Esophagus squamous epithelium (tissue), 4 donors: Measurements from ENCODE around the gene MBNL1.

ENCODE experiments used
- POLR2A ChIP-seq, 4 donors: fragments of 450-650 bp; IDR thresholded peaks; one replicate each; pipeline ENCODE4 v1.6.1; 2017; ENCODE audit warnings: antibody characterized with exemption in 4 of 4, mild to moderate bottlenecking in 4 of 4, moderate library complexity in 3 of 4
- TF ChIP-seq, protein P1 (sequence below), 6 experiments: fragments of 450-650 bp in 4 of 6; fragments of 200-600 bp in 2 of 6; sonication (generic) in 2 of 6; IDR thresholded peaks; one replicate each; pipeline ENCODE4 v1.5.1; 2016 to 2019; ENCODE audit warnings: antibody characterized with exemption in 6 of 6, mild to moderate bottlenecking in 4 of 6, moderate library complexity in 4 of 6

DNA sequence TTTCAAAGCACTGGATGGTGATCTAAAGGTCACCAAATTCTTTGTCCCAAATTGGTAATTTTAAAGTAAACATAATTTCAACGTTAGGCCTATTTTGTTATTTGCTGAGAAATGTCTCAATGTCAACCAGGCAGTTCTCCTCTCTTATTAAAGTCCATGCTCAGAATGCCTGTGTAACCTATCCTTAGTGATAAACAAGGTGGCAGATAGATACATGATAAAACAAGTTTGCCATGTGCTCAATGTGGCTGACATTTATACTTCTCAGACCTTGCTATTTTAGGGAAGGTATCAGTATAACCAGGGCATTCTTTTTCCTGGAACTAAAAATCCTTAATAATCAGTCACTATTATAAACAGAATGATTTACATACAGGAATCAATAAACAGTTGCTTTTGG lies 8.5 kb downstream of the MBNL1 start:
- TF ChIP-seq POLR2A (IDR thresholded peaks at IDR 0.05), result no peak
- TF ChIP-seq, protein P1, sequence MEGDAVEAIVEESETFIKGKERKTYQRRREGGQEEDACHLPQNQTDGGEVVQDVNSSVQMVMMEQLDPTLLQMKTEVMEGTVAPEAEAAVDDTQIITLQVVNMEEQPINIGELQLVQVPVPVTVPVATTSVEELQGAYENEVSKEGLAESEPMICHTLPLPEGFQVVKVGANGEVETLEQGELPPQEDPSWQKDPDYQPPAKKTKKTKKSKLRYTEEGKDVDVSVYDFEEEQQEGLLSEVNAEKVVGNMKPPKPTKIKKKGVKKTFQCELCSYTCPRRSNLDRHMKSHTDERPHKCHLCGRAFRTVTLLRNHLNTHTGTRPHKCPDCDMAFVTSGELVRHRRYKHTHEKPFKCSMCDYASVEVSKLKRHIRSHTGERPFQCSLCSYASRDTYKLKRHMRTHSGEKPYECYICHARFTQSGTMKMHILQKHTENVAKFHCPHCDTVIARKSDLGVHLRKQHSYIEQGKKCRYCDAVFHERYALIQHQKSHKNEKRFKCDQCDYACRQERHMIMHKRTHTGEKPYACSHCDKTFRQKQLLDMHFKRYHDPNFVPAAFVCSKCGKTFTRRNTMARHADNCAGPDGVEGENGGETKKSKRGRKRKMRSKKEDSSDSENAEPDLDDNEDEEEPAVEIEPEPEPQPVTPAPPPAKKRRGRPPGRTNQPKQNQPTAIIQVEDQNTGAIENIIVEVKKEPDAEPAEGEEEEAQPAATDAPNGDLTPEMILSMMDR (IDR thresholded peaks at IDR 0.05), result no peak
